GM12865 (cell line): ENCODE results near the gene FAM9C.
A peak's percentile ranks its signal among the peaks of the same experiment; 100 is the strongest.

Source experiments
- DNase-seq: peaks from one replicate; pipeline ENCODE4 v3.0.0; 2010; ENCODE audit warnings: low read depth
- H3K4me3 ChIP-seq: 2 replicates; pipeline ENCODE4 v1.5.1; 2011; ENCODE audit warnings: mild to moderate bottlenecking, low read depth, low read length, control low read depth
- CTCF ChIP-seq: IDR thresholded peaks from 2 replicates; pipeline ENCODE4 v1.5.1; 2011; ENCODE audit warnings: low read length, control low read depth, low read depth, inconsistent platforms; ENCODE audit not compliant: insufficient read depth; ENCODE audit errors: missing control alignments

Gene FAM9C

GRCh38 chrX:13029887-13030771, 14.3 kb downstream of the FAM9C start:
- no peak for TF ChIP-seq CTCF
- DNase-seq, result peak; percentile 37
- H3K4me3 ChIP-seq, result no peak overlapping the region

GRCh38 chrX:13029637-13029886, 14.9 kb downstream of the FAM9C start:
- H3K4me3 ChIP-seq, result no peak overlapping the region
- no peak for DNase-seq
- TF ChIP-seq CTCF, result no peak

- no peak for TF ChIP-seq CTCF
- DNase-seq, result no peak
- H3K4me3 ChIP-seq, result no peak overlapping the region
Observed at GRCh38 chrX:13028871-13029636, 15.4 kb downstream of the FAM9C start.

GRCh38 chrX:13026877-13027652, 17.4 kb downstream of the FAM9C start:
- no peak for TF ChIP-seq CTCF
- no peak for DNase-seq
- no peak overlapping the region for H3K4me3 ChIP-seq

GRCh38 chrX:13024986-13025385, 19.4 kb downstream of the FAM9C start:
- no peak for DNase-seq
- H3K4me3 ChIP-seq, result no peak overlapping the region
- TF ChIP-seq CTCF, result no peak

GRCh38 chrX:13023979-13024378, 20.4 kb downstream of the FAM9C start:
- no peak for TF ChIP-seq CTCF
- no peak for DNase-seq
- no peak overlapping the region for H3K4me3 ChIP-seq
